IPS-20b (cell line): Measurements from ENCODE around the gene CYP19A1.
A peak's percentile ranks its signal among the peaks of the same experiment; 100 is the strongest.

Experiments
- H3K27ac ChIP-seq: one replicate; pipeline ENCODE4 v1.5.1; 2013; ENCODE audit warnings: low read length
- H3K27me3 ChIP-seq: 2 replicates; pipeline ENCODE4 v1.6.1; 2013; ENCODE audit warnings: mild to moderate bottlenecking, low read length, inconsistent platforms; ENCODE audit not compliant: insufficient read depth
- H3K36me3 ChIP-seq: 2 replicates; pipeline ENCODE4 v1.6.1; 2013; ENCODE audit warnings: low read depth, mild to moderate bottlenecking, inconsistent platforms, low read length, moderate library complexity; ENCODE audit not compliant: insufficient read depth
- H3K4me1 ChIP-seq: 2 replicates; pipeline ENCODE4 v1.6.1; 2013; ENCODE audit warnings: mild to moderate bottlenecking, control low read depth, inconsistent platforms, low read length, moderate library complexity; ENCODE audit not compliant: insufficient read depth
- H3K4me3 ChIP-seq: 2 replicates; pipeline ENCODE4 v1.5.1; 2013; ENCODE audit warnings: mild to moderate bottlenecking, low read length, inconsistent platforms
- H3K9ac ChIP-seq: 2 replicates; pipeline ENCODE4 v1.6.1; 2013; ENCODE audit warnings: low read depth, mild to moderate bottlenecking, inconsistent platforms, low read length, moderate library complexity
- H3K9me3 ChIP-seq: 2 replicates; pipeline ENCODE4 v1.6.1; 2013; ENCODE audit warnings: mild to moderate bottlenecking, low read depth, low read length, inconsistent platforms; ENCODE audit not compliant: insufficient read depth

CYP19A1 gene

DNA sequence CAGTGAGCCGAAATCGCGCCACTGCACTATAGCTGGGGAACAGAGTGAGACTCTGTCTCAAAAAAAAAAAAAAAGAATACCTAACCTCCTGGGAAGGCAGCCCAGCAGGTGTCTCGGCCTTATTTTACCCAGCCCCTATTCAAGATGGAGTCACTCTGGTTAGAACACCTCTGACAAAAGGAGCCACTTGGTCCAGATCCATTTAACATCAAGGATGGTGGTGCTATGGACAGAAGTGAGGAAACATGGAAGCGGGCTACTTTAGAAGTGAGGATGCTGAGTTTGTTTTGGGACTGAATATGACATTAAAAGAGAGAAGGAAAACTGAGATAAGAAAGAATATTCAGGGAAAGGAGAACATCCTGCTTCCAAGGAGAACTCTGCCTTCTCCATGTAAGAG, 17.8 kb upstream of the CYP19A1 start:
- Histone ChIP-seq H3K27ac (no peak overlapping the region), H3K27me3 (no peaks in the 10 kb centered on the region), H3K9me3 (no peaks in the 10 kb centered on the region), H3K36me3 (no peaks in the 10 kb centered on the region), H3K4me1 (no peaks in the 10 kb centered on the region), H3K4me3 (no peak overlapping the region), H3K9ac (no peak overlapping the region)

DNA sequence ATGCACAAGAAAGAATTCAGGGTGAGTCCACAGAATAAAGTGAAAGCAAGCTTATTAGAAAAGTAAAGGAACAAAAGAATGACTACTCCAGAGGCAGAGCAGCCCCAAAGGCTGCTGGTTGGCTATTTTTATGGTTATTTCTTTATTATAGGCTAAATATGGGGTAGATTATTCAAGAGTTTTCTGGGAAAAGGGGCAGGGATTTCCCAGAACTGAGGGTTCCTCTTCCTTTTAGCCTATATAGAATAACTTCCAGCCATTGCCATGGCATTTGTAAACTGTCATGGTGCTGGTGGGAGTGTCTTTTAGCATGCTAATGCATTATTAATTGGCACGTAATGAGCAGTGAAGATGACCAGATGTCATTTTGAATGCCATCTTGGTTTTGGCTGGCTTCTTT, 16.7 kb upstream of the CYP19A1 start:
- Histone ChIP-seq H3K9me3 (no peaks in the 10 kb centered on the region), H3K36me3 (no peaks in the 10 kb centered on the region), H3K4me3 (no peak overlapping the region), H3K4me1 (no peaks in the 10 kb centered on the region), H3K9ac (no peak overlapping the region), H3K27me3 (no peaks in the 10 kb centered on the region), H3K27ac (no peak overlapping the region)

DNA sequence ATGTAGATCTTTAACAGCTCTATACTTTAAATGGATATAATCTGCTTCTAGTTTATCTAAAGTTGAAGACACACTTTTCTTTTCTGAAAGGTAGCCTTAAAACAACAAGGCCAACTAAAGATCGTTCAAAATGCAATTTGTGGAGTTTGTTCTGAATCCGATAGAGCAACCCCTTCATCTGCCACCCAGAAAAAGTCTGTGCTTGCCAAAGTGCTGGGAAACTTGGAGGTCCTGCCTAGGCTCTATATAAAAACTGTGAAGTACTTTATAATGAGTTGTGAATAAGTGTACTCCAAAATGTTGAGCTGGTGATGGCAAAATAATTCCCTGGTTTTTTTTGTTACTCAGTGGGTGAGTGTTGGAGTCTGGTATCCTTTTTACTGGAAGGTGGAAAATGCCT, 15.6 kb upstream of the CYP19A1 start:
- Histone ChIP-seq H3K9ac (no peak overlapping the region), H3K4me3 (no peak overlapping the region), H3K36me3 (no peaks in the 10 kb centered on the region), H3K27ac (no peak overlapping the region), H3K4me1 (no peaks in the 10 kb centered on the region), H3K27me3 (no peaks in the 10 kb centered on the region), H3K9me3 (no peaks in the 10 kb centered on the region)

DNA sequence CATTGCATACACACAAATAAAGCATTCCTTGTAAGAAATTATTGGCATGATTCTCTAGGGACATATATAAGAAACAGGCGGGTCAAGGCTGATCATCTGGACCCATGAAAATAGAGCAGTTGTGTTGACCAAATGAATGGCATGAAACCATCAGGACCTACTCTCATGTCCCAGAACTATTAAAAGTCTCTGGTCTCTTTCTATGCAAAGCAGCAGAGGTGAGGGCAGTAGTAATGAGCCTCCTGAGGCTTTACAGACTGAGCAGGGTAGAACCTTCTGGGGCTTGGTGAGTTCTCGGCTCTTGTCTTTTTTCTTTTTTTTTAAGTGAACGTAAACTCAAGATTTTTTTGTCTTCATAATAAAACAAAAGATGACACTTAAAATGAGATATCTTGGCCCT, 12.3 kb upstream of the CYP19A1 start:
- Histone ChIP-seq H3K4me3 (no peak overlapping the region), H3K27me3 (no peaks in the 10 kb centered on the region), H3K36me3 (no peaks in the 10 kb centered on the region), H3K4me1 (no peaks in the 10 kb centered on the region), H3K9me3 (no peaks in the 10 kb centered on the region), H3K27ac (no peak overlapping the region), H3K9ac (no peak overlapping the region)

DNA sequence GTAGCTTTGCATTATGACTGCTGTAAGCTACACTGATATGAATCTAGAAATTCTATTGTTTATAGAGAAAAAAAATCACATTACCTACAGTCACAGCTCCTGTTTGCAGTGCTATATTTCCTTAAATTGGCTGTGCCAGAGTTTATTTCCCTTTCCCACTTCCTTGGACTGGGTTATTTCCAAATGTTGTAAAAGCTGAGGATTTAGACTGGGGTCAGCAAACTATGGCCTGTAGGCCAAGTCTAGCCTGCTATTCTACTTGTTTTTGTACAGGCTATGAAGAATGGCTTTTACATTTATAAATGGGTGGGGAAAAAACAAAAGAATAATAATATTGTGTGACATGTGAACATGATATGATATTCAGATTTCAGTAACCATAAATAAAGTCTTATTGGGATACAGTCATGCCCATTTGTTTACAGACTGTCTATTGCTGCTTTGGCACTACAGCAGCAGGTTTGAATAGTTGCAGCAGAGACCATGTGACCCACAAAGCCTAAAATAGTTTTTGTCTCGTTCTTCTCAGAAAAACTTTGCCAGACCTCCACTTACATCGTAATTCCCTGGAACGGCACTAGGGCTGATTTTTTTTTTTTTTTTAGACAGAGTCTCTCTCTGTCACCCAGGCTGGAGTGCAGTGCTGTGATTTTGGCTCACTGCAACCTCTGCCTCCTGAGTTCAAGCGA, 10.9 kb upstream of the CYP19A1 start:
- Histone ChIP-seq H3K9me3 (no peaks in the 10 kb centered on the region), H3K4me3 (no peak overlapping the region), H3K9ac (no peak overlapping the region), H3K27me3 (peaks cover 6% of the 10 kb centered on the region; the same call in 1 of the 2 replicates), H3K27ac (no peak overlapping the region), H3K36me3 (no peaks in the 10 kb centered on the region), H3K4me1 (no peaks in the 10 kb centered on the region)

DNA sequence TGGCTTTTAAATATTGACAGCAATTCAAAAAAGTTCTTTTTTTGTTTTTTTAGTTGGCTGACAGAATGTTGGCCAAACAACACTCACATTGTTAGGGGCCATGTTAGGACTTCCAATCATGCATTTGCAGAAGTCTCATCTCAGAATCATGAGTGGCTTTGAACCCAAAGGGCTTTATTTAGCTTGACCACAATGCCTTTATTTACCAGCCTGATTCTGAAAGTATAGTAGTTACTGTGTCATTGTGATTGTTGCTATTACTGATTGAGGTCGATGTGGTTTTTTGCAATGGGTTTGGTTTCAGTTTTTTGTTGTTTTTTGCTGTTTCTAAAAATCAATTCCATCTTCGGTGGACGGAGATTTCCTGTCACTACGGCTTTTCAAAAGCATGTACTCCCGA, 10.3 kb upstream of the CYP19A1 start:
- no peak overlapping the region for H3K27ac ChIP-seq
- H3K36me3 ChIP-seq, result no peaks in the 10 kb centered on the region
- H3K9ac ChIP-seq, result no peak overlapping the region
- peaks cover 12% of the 10 kb centered on the region for H3K27me3 ChIP-seq
- H3K4me3 ChIP-seq, result no peak overlapping the region
- H3K4me1 ChIP-seq, result no peaks in the 10 kb centered on the region
- no peaks in the 10 kb centered on the region for H3K9me3 ChIP-seq

DNA sequence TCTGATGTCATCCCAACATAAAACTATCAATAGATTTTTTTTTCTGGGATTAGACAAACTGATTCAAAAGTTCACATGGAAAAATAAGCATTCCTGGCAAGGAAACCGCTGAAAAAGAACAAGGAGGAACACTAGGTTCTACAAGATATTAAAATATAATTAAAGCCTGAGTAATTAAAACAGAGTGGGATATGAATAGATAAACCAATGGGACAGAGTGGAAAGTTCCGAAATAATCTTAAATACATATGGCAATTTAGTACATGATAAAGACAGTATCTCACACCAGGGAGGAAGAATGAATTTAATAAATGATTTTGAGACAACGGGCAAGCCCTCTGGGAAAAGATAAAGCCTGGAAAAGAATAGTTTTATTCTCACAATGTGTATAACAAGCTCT, 7.7 kb upstream of the CYP19A1 start:
- no peak overlapping the region for H3K27ac ChIP-seq
- H3K4me3 ChIP-seq, result no peak overlapping the region
- H3K36me3 ChIP-seq, result no peaks in the 10 kb centered on the region
- no peaks in the 10 kb centered on the region for H3K4me1 ChIP-seq
- no peak overlapping the region for H3K9ac ChIP-seq
- peaks cover 38% of the 10 kb centered on the region for H3K27me3 ChIP-seq
- H3K9me3 ChIP-seq, result no peaks in the 10 kb centered on the region

DNA sequence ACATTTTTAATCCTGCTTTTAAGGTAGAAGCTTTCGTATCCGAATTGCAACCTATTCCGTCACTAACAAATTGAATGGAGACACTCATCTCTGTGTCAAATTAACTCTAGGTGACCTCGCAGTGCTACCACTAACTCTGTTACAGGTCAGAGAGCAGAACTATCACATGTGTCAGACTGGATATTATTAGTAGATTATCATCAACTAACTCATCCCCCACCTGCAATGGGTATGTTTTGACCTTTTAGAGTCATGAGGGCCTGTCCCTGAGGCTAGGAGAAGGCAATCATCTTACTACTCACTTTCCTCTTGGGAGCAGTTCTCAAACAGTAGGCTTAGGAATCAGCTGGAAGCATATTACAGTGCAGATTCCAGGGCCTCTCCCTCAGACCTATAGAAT, 5.1 kb upstream of the CYP19A1 start:
- Histone ChIP-seq H3K36me3 (no peaks in the 10 kb centered on the region), H3K27me3 (peaks cover 64% of the 10 kb centered on the region), H3K9me3 (no peaks in the 10 kb centered on the region), H3K9ac (no peak overlapping the region), H3K27ac (no peak overlapping the region), H3K4me3 (no peak overlapping the region), H3K4me1 (no peaks in the 10 kb centered on the region)

DNA sequence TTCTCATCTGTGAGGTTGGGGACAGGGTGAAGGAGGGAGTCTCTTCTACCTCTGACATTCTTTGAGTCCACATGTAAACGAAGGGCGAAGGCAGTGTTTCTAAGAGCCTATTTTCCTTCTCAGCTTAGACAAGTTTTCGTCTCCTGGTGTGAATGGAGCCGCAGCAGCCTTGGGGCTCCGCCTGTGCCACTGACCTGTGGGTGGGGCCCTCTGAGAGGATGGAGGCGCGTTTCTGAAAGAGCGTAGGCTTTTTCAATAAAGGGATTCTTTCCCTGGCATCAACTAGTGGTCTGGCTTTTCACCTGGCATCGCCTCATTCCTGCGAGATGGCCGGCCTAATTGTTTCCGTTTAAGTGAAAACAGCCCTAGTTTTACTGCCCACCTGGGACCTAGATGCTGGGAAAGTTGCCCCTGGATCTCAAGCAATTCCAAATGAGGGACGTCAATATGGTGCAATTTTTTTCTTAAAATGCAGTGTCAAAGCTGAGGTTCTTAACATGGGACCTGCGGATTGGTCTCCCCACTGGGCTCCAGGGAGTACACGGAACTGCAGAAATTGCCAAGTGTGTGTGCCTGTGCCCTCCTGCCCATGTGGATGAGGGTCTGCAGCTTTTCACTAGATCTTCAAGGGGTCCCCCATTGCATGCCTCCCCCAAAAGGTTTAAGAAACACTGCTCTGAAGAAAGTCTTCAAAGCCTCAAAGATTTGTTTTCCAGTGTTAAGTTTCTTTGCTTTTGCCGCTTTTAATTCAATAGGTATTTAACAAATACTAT, 4.0 kb upstream of the CYP19A1 start:
- H3K9ac ChIP-seq, result no peak overlapping the region
- H3K4me1 ChIP-seq, result no peaks in the 10 kb centered on the region
- no peaks in the 10 kb centered on the region for H3K9me3 ChIP-seq
- peak overlapping the region; percentile 69 for H3K4me3 ChIP-seq
- H3K27me3 ChIP-seq, result peaks cover 65% of the 10 kb centered on the region
- no peaks in the 10 kb centered on the region for H3K36me3 ChIP-seq
- no peak overlapping the region for H3K27ac ChIP-seq

DNA sequence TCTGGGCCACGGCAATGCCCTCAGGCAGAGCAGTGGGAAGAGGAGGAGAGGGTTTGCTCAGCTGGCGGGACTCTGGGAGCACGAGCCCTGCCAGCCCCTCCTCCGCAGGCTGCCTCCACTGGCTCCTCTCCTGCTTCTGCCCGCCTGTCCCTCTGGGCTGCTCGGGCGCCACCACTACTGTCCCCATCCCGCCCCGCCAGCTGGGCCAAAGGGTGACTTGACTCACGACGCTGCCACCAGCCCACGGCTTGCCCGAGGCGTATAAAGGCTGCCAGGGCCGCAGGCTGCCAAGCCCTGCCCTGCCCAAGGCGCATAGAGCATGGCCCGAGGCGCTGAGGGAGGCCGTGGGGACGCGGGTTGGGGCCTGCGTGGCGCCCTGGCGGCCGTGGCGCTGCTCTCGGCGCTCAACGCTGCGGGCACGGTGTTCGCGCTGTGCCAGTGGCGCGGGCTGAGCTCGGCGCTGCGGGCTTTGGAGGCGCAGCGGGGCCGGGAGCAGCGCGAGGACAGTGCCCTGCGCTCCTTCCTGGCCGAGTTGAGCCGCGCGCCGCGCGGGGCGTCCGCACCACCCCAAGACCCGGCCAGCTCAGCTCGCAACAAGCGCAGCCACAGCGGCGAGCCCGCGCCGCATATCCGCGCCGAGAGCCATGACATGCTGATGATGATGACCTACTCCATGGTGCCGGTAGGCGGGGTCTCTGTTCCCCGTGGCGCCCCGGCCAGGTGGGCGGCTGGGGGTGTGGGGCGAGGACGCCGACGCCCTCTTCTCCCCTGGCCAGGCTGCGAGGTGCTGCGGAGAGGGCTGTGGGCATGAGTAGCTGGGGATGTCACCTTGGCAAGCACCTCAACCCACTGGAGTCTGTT, 3.2 kb upstream of the CYP19A1 start, which contains the start of gene GLDN:
Gene GLDN, plus strand, starts transcription at position 290 of the 861 bp plus-strand sequence. Its CDS starts 30 bp downstream, at position 320.
- H3K27me3 ChIP-seq, result peaks cover 65% of the 10 kb centered on the region
- no peaks in the 10 kb centered on the region for H3K36me3 ChIP-seq
- peak within 1 kb of the TSS; percentile 69 for H3K4me3 ChIP-seq
- no peaks in the 10 kb centered on the region for H3K9me3 ChIP-seq
- H3K9ac ChIP-seq, result no peak within 1 kb of the TSS
- no peaks in the 10 kb centered on the region for H3K4me1 ChIP-seq
- no peak within 1 kb of the TSS for H3K27ac ChIP-seq

DNA sequence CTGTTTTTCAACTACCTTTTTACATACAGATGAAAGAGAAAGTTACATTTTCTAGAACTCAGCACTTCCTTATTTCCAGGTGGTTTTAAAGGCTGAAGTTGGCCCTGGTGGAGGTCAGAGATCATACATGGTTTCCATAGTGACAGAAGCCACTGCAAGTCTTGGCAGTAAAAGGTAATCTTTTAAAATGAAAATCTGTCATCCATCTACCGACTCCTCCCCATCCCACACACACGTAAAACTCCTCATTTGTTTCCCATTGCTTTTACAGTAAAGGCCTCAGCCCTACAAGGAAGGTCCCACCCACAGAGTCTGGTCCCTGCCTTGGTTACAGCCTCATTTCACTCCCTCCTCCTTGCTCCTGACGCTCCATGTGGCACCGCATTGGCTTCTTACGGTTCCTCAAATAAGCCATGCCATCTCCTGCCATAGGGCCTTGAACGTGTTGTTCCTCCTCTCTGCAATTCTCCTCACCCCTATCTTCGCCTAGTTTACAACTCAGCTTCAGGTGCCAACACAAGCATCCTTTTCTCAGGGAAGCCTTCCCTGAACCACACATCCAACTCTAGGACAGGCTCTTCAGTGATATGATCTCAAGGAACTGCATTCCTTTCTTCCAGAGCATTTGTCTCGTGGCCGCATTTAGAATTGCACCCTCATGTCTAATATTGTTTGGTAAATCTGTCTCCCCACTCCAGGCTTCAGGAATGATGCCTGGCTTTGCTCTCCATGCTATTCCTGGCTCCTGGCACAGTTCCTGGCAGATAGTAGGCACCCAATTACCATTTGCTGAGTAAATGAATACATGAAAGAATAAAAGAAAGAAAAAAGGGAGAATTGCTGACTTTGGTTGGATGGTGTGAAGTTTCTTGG, 2.6 kb downstream of the CYP19A1 start:
- no peaks in the 10 kb centered on the region for H3K9me3 ChIP-seq
- H3K4me1 ChIP-seq, result no peaks in the 10 kb centered on the region
- H3K9ac ChIP-seq, result no peak overlapping the region
- no peak overlapping the region for H3K27ac ChIP-seq
- no peak overlapping the region for H3K4me3 ChIP-seq
- no peaks in the 10 kb centered on the region for H3K36me3 ChIP-seq
- H3K27me3 ChIP-seq, result peaks cover 24% of the 10 kb centered on the region
